Measurements from ENCODE around the gene ZRSR2. TPM values are rescaled to one million over a fixed set of nuclear protein-coding genes. Genes with fewer than 3 reads are reported as not detected.
A peak's percentile ranks its signal among the peaks of the same experiment; 100 is the strongest.

The ZRSR2 gene
- total RNA-seq, 1 donor from 2014 or later, result 6.0 TPM

DNA sequence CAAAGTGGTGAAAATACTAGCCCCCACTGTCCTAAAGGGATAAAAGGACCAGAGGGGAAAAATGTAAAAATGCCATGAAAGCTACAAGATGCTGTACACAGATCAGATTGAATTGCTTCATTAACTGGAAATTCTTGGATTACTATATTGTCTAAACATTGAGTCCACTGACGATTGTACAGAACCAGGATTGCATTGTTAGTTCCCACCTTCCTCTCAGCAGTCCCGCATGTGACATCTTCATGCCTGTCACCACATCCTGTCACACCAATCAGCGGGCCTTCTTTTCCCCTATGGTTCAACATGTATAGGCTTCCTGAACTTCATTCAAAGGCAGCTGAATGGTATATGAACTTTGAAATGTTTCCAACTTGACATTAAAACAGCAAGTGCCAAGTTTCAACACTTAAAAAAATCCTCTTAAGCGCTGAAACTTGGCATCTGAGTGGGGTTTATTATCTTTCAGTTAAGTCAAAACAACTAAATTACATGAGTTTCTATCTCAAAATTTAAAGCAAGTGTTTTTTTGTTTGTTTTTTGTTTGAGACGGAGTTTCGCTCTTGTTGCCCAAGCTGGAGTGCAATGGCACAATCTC is 24.6 kb downstream of the ZRSR2 start:
- H3K4me3 ChIP-seq (ENCODE audit: low read depth, low read length), result no peak overlapping the region
- no peak for DNase-seq (ENCODE audit: low read depth)
- H3K27me3 ChIP-seq (ENCODE audit: control insufficient read depth, insufficient read depth, low read length), result no peaks in the 10 kb centered on the region
- no peaks in the 10 kb centered on the region for H3K36me3 ChIP-seq (ENCODE audit: control insufficient read depth, insufficient read depth, low read length)
- no peak for TF ChIP-seq CTCF (IDR thresholded peaks at IDR 0.05; ENCODE audit: insufficient read depth, low read length, poor library complexity, severe bottlenecking)

GRCh38 chrX:15815779-15816437 is 25.6 kb downstream of the ZRSR2 start:
- H3K4me3 ChIP-seq (ENCODE audit: low read depth, low read length), result no peak overlapping the region
- no peaks in the 10 kb centered on the region for H3K27me3 ChIP-seq (ENCODE audit: control insufficient read depth, insufficient read depth, low read length)
- peak; percentile 33 for TF ChIP-seq CTCF (IDR thresholded peaks at IDR 0.05; ENCODE audit: insufficient read depth, low read length, poor library complexity, severe bottlenecking)
- no peaks in the 10 kb centered on the region for H3K36me3 ChIP-seq (ENCODE audit: control insufficient read depth, insufficient read depth, low read length)
- no peak for DNase-seq (ENCODE audit: low read depth)

- no peaks in the 10 kb centered on the region for H3K36me3 ChIP-seq (ENCODE audit: control insufficient read depth, insufficient read depth, low read length)
- H3K4me3 ChIP-seq (ENCODE audit: low read depth, low read length), result no peak overlapping the region
- TF ChIP-seq CTCF (IDR thresholded peaks at IDR 0.05; ENCODE audit: insufficient read depth, low read length, poor library complexity, severe bottlenecking), result no peak
- DNase-seq (ENCODE audit: low read depth), result no peak
- no peaks in the 10 kb centered on the region for H3K27me3 ChIP-seq (ENCODE audit: control insufficient read depth, insufficient read depth, low read length)
Observed at GRCh38 chrX:15816438-15816809, 26.1 kb downstream of the ZRSR2 start.

DNA sequence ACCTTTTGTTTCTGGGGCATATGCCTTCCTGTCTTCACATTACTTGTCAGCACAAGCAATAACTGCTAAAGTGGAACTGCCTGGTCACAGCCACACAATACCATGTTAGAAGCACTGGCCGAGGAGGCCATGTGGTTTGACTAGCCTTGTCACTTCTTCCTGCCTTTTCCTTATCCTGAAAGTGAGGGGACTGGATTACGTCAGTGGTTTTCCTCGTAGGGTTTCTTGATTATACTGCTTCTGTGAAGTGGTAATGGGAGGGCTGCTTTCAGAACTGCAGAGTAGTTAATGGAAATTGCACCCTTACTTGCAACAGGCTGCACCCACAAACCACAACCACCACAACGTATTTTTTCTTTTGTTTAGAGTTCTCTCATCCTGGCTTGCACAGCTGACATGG is 26.6 kb downstream of the ZRSR2 start:
- no peak for DNase-seq (ENCODE audit: low read depth)
- TF ChIP-seq CTCF (IDR thresholded peaks at IDR 0.05; ENCODE audit: insufficient read depth, low read length, poor library complexity, severe bottlenecking), result no peak
- Histone ChIP-seq H3K27me3 (ENCODE audit: control insufficient read depth, insufficient read depth, low read length) (no peaks in the 10 kb centered on the region), H3K4me3 (ENCODE audit: low read depth, low read length) (no peak overlapping the region), H3K36me3 (ENCODE audit: control insufficient read depth, insufficient read depth, low read length) (no peaks in the 10 kb centered on the region)

- Histone ChIP-seq H3K36me3 (ENCODE audit: control insufficient read depth, insufficient read depth, low read length) (no peaks in the 10 kb centered on the region), H3K27me3 (ENCODE audit: control insufficient read depth, insufficient read depth, low read length) (no peaks in the 10 kb centered on the region), H3K4me3 (ENCODE audit: low read depth, low read length) (no peak overlapping the region)
- no peak for TF ChIP-seq CTCF (IDR thresholded peaks at IDR 0.05; ENCODE audit: insufficient read depth, low read length, poor library complexity, severe bottlenecking)
- DNase-seq (ENCODE audit: low read depth), result no peak
Observed at GRCh38 chrX:15820106-15821073, 30.1 kb downstream of the ZRSR2 start.
